HepG2 (cell line): ENCODE results near the gene NRL. TPM values are rescaled to one million over a fixed set of nuclear protein-coding genes. Genes with fewer than 3 reads are reported as not detected.
A peak's percentile ranks its signal among the peaks of the same experiment; 100 is the strongest.

Source experiments
- EP300 ChIP-seq, 3 experiments: sonication (generic) in 1 of 3; formaldehyde crosslinking in 1 of 3; IDR thresholded peaks; 2 replicates each; pipeline versions ENCODE4 v1.5.1 to v1.6.1; 2011 to 2020; ENCODE audit warnings: low read depth in 2 of 3, low read length in 2 of 3, borderline replicate concordance in 1 of 3, improper control_type of control experiment in 1 of 3, mild to moderate bottlenecking in 1 of 3, missing genetic modification reagents in 1 of 3, moderate library complexity in 1 of 3
- FOXO4 ChIP-seq: sonication (generic); formaldehyde crosslinking; conservative IDR thresholded peaks from 2 replicates; pipeline ENCODE4 v1.8.1; 2023; ENCODE audit warnings: missing genetic modification reagents
- GABPB1 ChIP-seq: IDR thresholded peaks from 2 replicates; pipeline ENCODE4 v1.6.1; 2016; ENCODE audit warnings: mild to moderate bottlenecking, missing genetic modification reagents, moderate library complexity, missing compliant biosample characterization
- HDAC6 ChIP-seq: fragments of 200-600 bp; sonication (generic); IDR thresholded peaks from 2 replicates; pipeline ENCODE4 v1.7.0; 2017; ENCODE audit warnings: mild to moderate bottlenecking, antibody characterized with exemption, low read length, low read depth
- KDM4B ChIP-seq: sonication (generic); formaldehyde crosslinking; IDR thresholded peaks from 2 replicates; pipeline ENCODE4 v1.4.0; 2020; ENCODE audit warnings: missing genetic modification reagents
- KMT2A ChIP-seq: sonication (generic); formaldehyde crosslinking; IDR thresholded peaks from 2 replicates; pipeline ENCODE4 v1.4.0; 2020; ENCODE audit warnings: missing genetic modification reagents
- MBNL3 ChIP-seq: fragments of 250-450 bp; sonication (Bioruptor Pico); conservative IDR thresholded peaks from 2 replicates; pipeline ENCODE4 v1.8.0; 2022; ENCODE audit warnings: mild to moderate bottlenecking, inconsistent platforms
- NFKB2 ChIP-seq: sonication (generic); formaldehyde crosslinking; IDR thresholded peaks from 2 replicates; pipeline ENCODE4 v1.4.0; 2020; ENCODE audit warnings: missing genetic modification reagents, borderline replicate concordance
- PREB ChIP-seq: sonication (generic); formaldehyde crosslinking; IDR thresholded peaks from 2 replicates; pipeline ENCODE4 v1.4.0; 2020; ENCODE audit warnings: missing genetic modification reagents
- REPIN1 ChIP-seq: sonication (generic); formaldehyde crosslinking; IDR thresholded peaks from 2 replicates; pipeline ENCODE4 v1.8.0; 2022; ENCODE audit warnings: missing genetic modification reagents, low read depth, mild to moderate bottlenecking, borderline replicate concordance
- RFXAP ChIP-seq: sonication (generic); formaldehyde crosslinking; IDR thresholded peaks from 2 replicates; pipeline ENCODE4 v1.4.0; 2020; ENCODE audit warnings: missing genetic modification reagents, borderline replicate concordance
- RXRB ChIP-seq: IDR thresholded peaks from 2 replicates; pipeline ENCODE4 v1.6.1; 2016; ENCODE audit warnings: borderline replicate concordance, missing genetic modification reagents, missing compliant biosample characterization
- SP4 ChIP-seq: sonication (generic); formaldehyde crosslinking; IDR thresholded peaks from 2 replicates; pipeline ENCODE4 v1.8.1; 2023; ENCODE audit warnings: mild to moderate bottlenecking, missing genetic modification reagents
- SYNCRIP ChIP-seq: fragments of 200-400 bp; formaldehyde crosslinking; IDR thresholded peaks from 2 replicates; pipeline ENCODE4 v1.6.1; 2018; ENCODE audit warnings: mild to moderate bottlenecking, low read depth, low read length; ENCODE audit not compliant: insufficient read depth
- TRIM24 ChIP-seq: sonication (generic); formaldehyde crosslinking; IDR thresholded peaks from 2 replicates; pipeline ENCODE4 v1.8.0; 2022; ENCODE audit warnings: mild to moderate bottlenecking, missing genetic modification reagents
- ZNF253 ChIP-seq: sonication (generic); formaldehyde crosslinking; IDR thresholded peaks from 2 replicates; pipeline ENCODE4 v1.8.0; 2022; ENCODE audit warnings: mild to moderate bottlenecking, missing genetic modification reagents, borderline replicate concordance
- ZNF30 ChIP-seq: sonication (generic); formaldehyde crosslinking; IDR thresholded peaks from 2 replicates; pipeline ENCODE4 v1.5.0; 2020; ENCODE audit warnings: mild to moderate bottlenecking, missing genetic modification reagents
- ZNF430 ChIP-seq: sonication (generic); formaldehyde crosslinking; IDR thresholded peaks from 2 replicates; pipeline ENCODE4 v1.9.0; 2021; ENCODE audit warnings: mild to moderate bottlenecking, missing genetic modification reagents
- ZNF598 ChIP-seq: sonication (generic); formaldehyde crosslinking; IDR thresholded peaks from 2 replicates; pipeline ENCODE4 v1.5.1; 2020; ENCODE audit warnings: mild to moderate bottlenecking, missing genetic modification reagents, borderline replicate concordance
- ZNF782 ChIP-seq: sonication (generic); formaldehyde crosslinking; IDR thresholded peaks from 2 replicates; pipeline ENCODE4 v1.4.0; 2020; ENCODE audit warnings: missing genetic modification reagents, mild to moderate bottlenecking, borderline replicate concordance
- polyA plus RNA-seq, 8 experiments: library from polyadenylated mRNA; depleted of rRNA in 3 of 8; stranded (reverse) in 7 of 8; unstranded in 1 of 8; fragments of >200 nt; fragmentation: Illumina TruSeq in 4 of 8; extraction: Trizol in 4 of 8; gene quantifications; 2 replicates each; pipeline versions ENCODE4 v1.2.1 to v1.2.3, GENCODE V29; 2011 to 2016; ENCODE audit warnings: low read depth in 4 of 8, missing spikeins in 1 of 8, mixed read lengths in 1 of 8; ENCODE audit not compliant: insufficient read depth in 1 of 8
- total RNA-seq, 5 experiments: library from RNA; depleted of rRNA; stranded (reverse); fragments of >200 nt; fragmentation: Illumina TruSeq; extraction: Trizol; gene quantifications; 2 replicates each; pipeline ENCODE4 v1.2.3, GENCODE V29; 2016; ENCODE audit warnings: low read depth in 1 of 5

Gene NRL
- total and polyA plus RNA-seq, 2 of the 13 experiments (the other 11 are each of a cell fraction or from before 2014, with no cell fraction given), result 2.5 to 4.7 TPM

GRCh38 chr14:24096545-24097181 is 18.1 kb downstream of the NRL start (continued):
- TF ChIP-seq ZNF253 (CRISPR knock-in tag) (no peak), PREB (no peak), KDM4B (CRISPR knock-in tag) (no peak), EP300 (IDR thresholded peaks at IDR 0.05; ENCODE audit: low read depth in 2 of 2, low read length in 2 of 2) (no peak), EP300 (CRISPR knock-in tag; IDR thresholded peaks at IDR 0.05; ENCODE audit: borderline replicate concordance) (0 out of 2 replicates have a peak, but pooled peaks have one; percentile 19), RXRB (CRISPR knock-in tag) (no peak), ZNF782 (CRISPR knock-in tag) (no peak; the same call in 1 of the 2 replicates), TRIM24 (CRISPR knock-in tag) (no peak), SP4 (CRISPR knock-in tag) (no peak), HDAC6 (no peak), MBNL3 (CRISPR knock-in tag) (no peak), REPIN1 (CRISPR knock-in tag) (peak; percentile 38; the same call in 1 of the 2 replicates), ZNF598 (CRISPR knock-in tag) (no peak), GABPB1 (CRISPR knock-in tag) (no peak), ZNF430 (CRISPR knock-in tag) (no peak), NFKB2 (CRISPR knock-in tag) (no peak; the same call in 1 of the 2 replicates), SYNCRIP (no peak), RFXAP (CRISPR knock-in tag) (no peak), KMT2A (CRISPR knock-in tag) (0 out of 2 replicates have a peak, but pooled peaks have one; percentile 7), FOXO4 (CRISPR knock-in tag) (no peak), ZNF30 (CRISPR knock-in tag) (no peak)
